Measurements from ENCODE around the gene DDX42. TPM values are rescaled to one million over a fixed set of nuclear protein-coding genes. Genes with fewer than 3 reads are reported as not detected.

The DDX42 gene
- total RNA-seq, 1 experiment from 2014 or later, result 184 TPM

DNA sequence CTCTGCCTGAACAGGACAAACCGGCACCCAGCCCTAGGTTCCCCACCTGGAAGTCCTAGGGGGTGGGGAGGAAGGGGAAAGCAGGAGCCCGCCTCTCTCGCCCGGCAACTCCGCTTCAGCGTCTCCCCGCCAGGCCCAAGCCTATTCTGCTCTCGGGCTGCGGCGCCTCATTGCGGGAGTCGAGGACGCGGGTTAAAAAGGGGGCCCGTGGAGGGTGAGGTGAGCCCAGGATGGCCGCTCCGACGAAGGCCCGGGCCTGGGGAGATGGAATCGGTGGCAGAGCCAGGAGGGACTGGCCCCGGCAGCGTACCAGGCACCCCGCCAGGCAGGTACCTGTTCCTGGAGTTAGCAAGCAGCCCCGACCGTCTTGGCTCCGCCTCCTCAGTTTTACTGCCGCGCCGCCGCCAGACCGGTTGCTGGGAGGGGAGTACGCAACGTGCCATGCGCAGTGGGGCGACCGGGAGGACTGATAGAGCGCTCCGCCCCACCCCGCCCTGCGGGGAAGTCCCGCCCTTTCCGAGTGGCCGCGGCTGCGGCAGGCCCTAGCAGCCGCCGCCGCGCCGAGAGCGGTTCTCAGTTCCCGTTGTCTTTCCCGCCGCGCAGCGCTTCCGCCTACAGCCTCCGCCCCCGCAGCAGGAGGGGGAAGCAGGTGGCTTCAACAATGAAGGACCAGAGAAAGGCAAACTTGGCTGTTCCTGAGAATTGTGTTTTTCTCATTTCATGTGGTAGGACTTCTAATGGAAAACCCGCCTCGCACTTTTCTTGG, 32.4 kb upstream of the DDX42 start, which contains the start of gene STRADA:
TSS of gene STRADA (minus strand) at position 392 of the 766 bp plus-strand sequence. CDS start 13,430 bp downstream, outside the sequence.
- H3K36me3 Mint-ChIP-seq (ENCODE audit: insufficient read depth in 1 of 3, low read depth in 3 of 3), result peaks cover 5 to 12% (median 10%) of the 10 kb centered on the region in 3 experiments; a peak in 4 of 7 replicates
- no peak within 1 kb of the TSS for H3T11ph ChIP-seq (ENCODE audit: low read length)
- peak; percentile 100 for DNase-seq
- H3K4me3 Mint-ChIP-seq, result peak within 1 kb of the TSS; percentile 90 to 99
- no CpG with 5 or more reads among the region's 61 CpGs for WGBS (ENCODE audit: extremely low coverage, insufficient read length, low lambda C conversion rate)
- no peak within 1 kb of the TSS for H2AK5ac ChIP-seq (ENCODE audit: insufficient read length, low read length)
- peak within 1 kb of the TSS; percentile 76 for H3K18ac ChIP-seq (ENCODE audit: insufficient read length, low read depth, low read length)
- peaks cover 10 to 13% of the 10 kb centered on the region in 2 experiments for H3K4me1 Mint-ChIP-seq
- H3K79me1 ChIP-seq (ENCODE audit: insufficient read depth, low read depth, low read length, poor library complexity, severe bottlenecking), result no peaks in the 10 kb centered on the region
- H2BK5ac ChIP-seq (ENCODE audit: insufficient read length, low read length), result no peak within 1 kb of the TSS
- no peak within 1 kb of the TSS for H2BK15ac ChIP-seq (ENCODE audit: low read depth, low read length)
- no peak within 1 kb of the TSS for H4K5ac ChIP-seq (ENCODE audit: insufficient read length, low read depth, low read length)
- no peak within 1 kb of the TSS for H3K23ac ChIP-seq (ENCODE audit: insufficient read length, low read depth, low read length)
- H4K8ac ChIP-seq (replicated peaks; ENCODE audit: insufficient read length, low read depth, low read length), result no peak within 1 kb of the TSS
- no peak within 1 kb of the TSS for H4K91ac ChIP-seq (ENCODE audit: insufficient read length, low read depth, low read length)
- peak within 1 kb of the TSS; percentile 88 for H3K4me2 ChIP-seq (ENCODE audit: insufficient read depth, insufficient read length, low read length)
- H3K27me3 Mint-ChIP-seq (ENCODE audit: low read depth), result no peaks in the 10 kb centered on the region
- H3K27ac ChIP-seq (ENCODE audit: insufficient read length, low read depth, low read length), result peak within 1 kb of the TSS; percentile 49
- H4K20me1 ChIP-seq (ENCODE audit: control insufficient read depth, insufficient read depth, insufficient read length), result no peaks in the 10 kb centered on the region
- H3K27me3 ChIP-seq (ENCODE audit: insufficient read depth, low read length), result no peaks in the 10 kb centered on the region
- H3K27ac Mint-ChIP-seq, result peak within 1 kb of the TSS; percentile 97 to 98 (median 98)
- no peak within 1 kb of the TSS for H2BK20ac ChIP-seq (ENCODE audit: low read depth, low read length, poor library complexity, severe bottlenecking)
- H2BK12ac ChIP-seq (ENCODE audit: insufficient read length, low read depth, low read length), result no peak within 1 kb of the TSS
- peaks cover 16% of the 10 kb centered on the region for H3K23me2 ChIP-seq (ENCODE audit: insufficient read length, low read depth, low read length, poor library complexity, severe bottlenecking)
- no peaks in the 10 kb centered on the region for H3K9me3 ChIP-seq (ENCODE audit: control insufficient read depth, low read depth, low read length)
- H3K14ac ChIP-seq (ENCODE audit: insufficient read depth, low read length), result peak within 1 kb of the TSS; percentile 92
- peak within 1 kb of the TSS; percentile 78 for H2BK120ac ChIP-seq (ENCODE audit: low read depth, low read length, poor library complexity, severe bottlenecking)
- H3K9me3 Mint-ChIP-seq, result no peaks in the 10 kb centered on the region
- no peak within 1 kb of the TSS for H3K4ac ChIP-seq (ENCODE audit: low read depth, low read length)
- no peaks in the 10 kb centered on the region for H3K4me1 ChIP-seq (ENCODE audit: insufficient read depth, low read length)
- no peak within 1 kb of the TSS for H2AFZ ChIP-seq (ENCODE audit: low read length)
- TF ChIP-seq, protein P1, sequence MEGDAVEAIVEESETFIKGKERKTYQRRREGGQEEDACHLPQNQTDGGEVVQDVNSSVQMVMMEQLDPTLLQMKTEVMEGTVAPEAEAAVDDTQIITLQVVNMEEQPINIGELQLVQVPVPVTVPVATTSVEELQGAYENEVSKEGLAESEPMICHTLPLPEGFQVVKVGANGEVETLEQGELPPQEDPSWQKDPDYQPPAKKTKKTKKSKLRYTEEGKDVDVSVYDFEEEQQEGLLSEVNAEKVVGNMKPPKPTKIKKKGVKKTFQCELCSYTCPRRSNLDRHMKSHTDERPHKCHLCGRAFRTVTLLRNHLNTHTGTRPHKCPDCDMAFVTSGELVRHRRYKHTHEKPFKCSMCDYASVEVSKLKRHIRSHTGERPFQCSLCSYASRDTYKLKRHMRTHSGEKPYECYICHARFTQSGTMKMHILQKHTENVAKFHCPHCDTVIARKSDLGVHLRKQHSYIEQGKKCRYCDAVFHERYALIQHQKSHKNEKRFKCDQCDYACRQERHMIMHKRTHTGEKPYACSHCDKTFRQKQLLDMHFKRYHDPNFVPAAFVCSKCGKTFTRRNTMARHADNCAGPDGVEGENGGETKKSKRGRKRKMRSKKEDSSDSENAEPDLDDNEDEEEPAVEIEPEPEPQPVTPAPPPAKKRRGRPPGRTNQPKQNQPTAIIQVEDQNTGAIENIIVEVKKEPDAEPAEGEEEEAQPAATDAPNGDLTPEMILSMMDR (conservative IDR thresholded peaks at IDR 0.05), result no peak
- peak within 1 kb of the TSS; percentile 61 for H3K9ac ChIP-seq (ENCODE audit: extremely low read depth, insufficient read length, low read length)
- no peak within 1 kb of the TSS for H3K56ac ChIP-seq (ENCODE audit: insufficient read length, low read depth, low read length)
- H3K79me2 ChIP-seq (ENCODE audit: insufficient read depth, low read length), result no peaks in the 10 kb centered on the region
